NB4 (cell line): ENCODE data around the gene TTC31.

ENCODE experiments used
- DNase-seq: peaks from one replicate; pipeline ENCODE4 v3.0.0; 2010; ENCODE audit warnings: low read depth
- H3K4me3 ChIP-seq: one replicate; pipeline ENCODE4 v1.5.1; 2011; ENCODE audit warnings: mild to moderate bottlenecking, low read depth, low read length, moderate library complexity
- MYC ChIP-seq: IDR thresholded peaks from 2 replicates; pipeline ENCODE4 v1.6.1; 2011; ENCODE audit warnings: low read depth, low read length
- POLR2A ChIP-seq: IDR thresholded peaks from 2 replicates; pipeline ENCODE4 v1.6.1; 2011; ENCODE audit warnings: mild to moderate bottlenecking; ENCODE audit not compliant: insufficient read length; ENCODE audit errors: extremely low read depth
- TF ChIP-seq, protein P1 (sequence below): IDR thresholded peaks from 2 replicates; pipeline ENCODE4 v1.6.1; 2011; ENCODE audit warnings: low read depth, low read length
- TF ChIP-seq, protein P2 (sequence below): IDR thresholded peaks from one replicate; pipeline ENCODE4 v1.5.1; 2012; ENCODE audit warnings: low read depth, low read length

The TTC31 gene

DNA sequence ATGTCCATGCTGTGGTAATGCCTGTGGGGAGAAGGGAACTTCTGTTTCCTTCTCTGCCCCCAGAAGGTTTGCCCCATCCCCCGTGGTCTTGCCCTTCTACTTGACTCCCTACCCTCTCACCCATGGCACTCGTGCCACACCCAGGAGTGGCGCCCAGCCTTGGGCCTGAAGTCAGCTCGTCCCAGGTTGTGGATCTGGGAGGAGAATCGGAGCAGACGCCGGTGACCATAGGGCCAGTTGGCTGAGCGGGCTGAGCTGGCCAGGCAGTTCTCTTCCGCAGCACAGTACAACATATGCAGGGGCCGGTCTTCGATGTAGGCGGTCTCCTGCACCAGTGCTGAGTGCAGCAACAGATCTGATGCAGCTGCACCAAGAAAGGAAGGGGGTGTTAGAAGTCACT lies 51.5 kb downstream of the TTC31 start:
- no peak overlapping the region for H3K4me3 ChIP-seq
- TF ChIP-seq, protein P1, sequence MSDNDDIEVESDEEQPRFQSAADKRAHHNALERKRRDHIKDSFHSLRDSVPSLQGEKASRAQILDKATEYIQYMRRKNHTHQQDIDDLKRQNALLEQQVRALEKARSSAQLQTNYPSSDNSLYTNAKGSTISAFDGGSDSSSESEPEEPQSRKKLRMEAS, result no peak
- TF ChIP-seq POLR2A (no peak), MYC (no peak)
- TF ChIP-seq, protein P2, sequence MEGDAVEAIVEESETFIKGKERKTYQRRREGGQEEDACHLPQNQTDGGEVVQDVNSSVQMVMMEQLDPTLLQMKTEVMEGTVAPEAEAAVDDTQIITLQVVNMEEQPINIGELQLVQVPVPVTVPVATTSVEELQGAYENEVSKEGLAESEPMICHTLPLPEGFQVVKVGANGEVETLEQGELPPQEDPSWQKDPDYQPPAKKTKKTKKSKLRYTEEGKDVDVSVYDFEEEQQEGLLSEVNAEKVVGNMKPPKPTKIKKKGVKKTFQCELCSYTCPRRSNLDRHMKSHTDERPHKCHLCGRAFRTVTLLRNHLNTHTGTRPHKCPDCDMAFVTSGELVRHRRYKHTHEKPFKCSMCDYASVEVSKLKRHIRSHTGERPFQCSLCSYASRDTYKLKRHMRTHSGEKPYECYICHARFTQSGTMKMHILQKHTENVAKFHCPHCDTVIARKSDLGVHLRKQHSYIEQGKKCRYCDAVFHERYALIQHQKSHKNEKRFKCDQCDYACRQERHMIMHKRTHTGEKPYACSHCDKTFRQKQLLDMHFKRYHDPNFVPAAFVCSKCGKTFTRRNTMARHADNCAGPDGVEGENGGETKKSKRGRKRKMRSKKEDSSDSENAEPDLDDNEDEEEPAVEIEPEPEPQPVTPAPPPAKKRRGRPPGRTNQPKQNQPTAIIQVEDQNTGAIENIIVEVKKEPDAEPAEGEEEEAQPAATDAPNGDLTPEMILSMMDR, result no peak
- DNase-seq, result no peak

DNA sequence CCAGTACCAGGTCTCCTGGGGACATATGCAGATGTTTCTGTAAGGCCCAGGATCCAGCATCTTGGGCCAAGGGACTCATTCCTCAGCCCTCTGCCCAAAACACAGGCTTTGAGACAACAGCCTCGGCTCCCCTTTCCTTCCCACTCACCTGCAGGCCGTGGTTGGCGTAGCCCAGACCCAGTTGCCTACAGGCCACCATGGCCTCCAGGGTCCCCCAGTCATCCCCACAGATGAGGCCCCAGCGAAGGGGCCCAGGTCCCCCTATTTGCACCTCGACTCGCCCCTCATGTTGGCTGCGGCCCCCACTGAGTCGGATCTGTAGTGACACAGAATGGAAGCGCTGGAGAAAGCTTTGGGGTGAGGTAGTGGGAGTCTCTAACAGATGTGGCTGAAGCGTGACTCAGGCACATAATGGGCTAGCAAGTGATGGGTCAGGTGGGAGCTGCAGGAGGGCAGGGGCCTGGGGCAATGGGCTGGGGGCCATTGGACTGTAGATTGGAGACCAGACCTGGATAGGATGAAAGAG lies 52.6 kb downstream of the TTC31 start:
- no peak for DNase-seq
- H3K4me3 ChIP-seq, result no peak overlapping the region
- TF ChIP-seq POLR2A (no peak), MYC (no peak)
- TF ChIP-seq, protein P2, result no peak
- TF ChIP-seq, protein P1, result no peak

DNA sequence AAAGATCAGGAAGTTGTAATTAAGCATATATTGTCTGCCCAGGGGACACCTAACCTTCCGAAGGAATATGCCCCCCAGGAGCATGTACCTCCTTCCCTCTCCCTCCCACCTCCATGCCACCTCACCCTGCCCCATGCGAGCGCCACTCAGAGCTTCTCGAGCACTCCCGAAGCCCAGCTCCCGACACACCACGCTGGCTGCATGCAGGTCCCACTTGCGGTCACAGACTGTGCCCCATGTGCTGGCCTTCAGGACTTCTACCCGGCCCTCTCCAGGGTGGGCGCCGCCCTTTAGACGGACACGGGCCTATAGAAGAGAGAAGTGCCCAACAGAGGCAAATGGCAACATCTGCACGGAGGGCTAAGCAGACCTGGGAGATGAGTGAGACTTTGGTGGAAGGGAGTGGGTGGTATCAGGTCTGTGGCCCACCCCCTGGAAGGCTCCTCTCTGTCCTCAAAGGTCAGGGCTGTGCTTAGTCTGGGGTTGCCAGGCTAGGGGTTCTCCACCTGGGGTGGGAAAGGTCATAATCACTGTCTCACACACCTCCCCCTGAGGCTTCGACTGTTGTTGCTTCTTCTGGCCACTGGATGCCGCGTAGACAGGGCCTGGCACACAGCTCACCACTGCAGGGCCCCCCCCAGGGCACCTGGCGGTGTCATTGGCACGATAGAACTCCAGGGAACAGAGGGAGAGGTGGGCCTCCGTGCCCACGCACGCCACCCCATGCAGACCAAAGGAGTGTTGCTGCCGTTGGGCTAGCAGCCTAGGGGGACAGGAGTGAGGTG lies 53.5 kb downstream of the TTC31 start:
- no peak for TF ChIP-seq MYC
- TF ChIP-seq, protein P1, result no peak
- TF ChIP-seq, protein P2, result no peak
- TF ChIP-seq POLR2A, result no peak
- no peak for DNase-seq
- H3K4me3 ChIP-seq, result no peak overlapping the region

DNA sequence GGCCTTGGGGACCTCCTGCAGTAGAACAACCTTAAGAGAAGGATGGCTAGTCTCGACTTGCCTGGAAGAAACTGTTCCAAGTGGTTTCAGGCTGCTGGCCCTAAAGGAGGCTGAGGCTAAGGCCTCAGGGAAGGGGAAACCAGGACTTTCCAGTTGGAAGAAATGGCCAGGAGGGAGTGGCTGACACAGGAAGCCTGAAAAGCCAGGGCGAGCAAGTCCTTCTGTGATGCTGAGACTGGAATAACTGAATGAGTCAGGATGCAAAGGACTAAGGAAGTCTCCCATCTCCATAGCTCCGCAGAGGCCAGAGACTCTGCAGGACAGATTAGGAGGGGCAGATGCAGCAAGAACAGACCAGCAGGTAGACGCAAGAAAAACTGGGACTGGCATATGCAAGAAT lies 54.3 kb downstream of the TTC31 start:
- no peak for DNase-seq
- TF ChIP-seq, protein P2, result no peak
- TF ChIP-seq MYC, result no peak
- no peak for TF ChIP-seq POLR2A
- TF ChIP-seq, protein P1, result no peak

DNA sequence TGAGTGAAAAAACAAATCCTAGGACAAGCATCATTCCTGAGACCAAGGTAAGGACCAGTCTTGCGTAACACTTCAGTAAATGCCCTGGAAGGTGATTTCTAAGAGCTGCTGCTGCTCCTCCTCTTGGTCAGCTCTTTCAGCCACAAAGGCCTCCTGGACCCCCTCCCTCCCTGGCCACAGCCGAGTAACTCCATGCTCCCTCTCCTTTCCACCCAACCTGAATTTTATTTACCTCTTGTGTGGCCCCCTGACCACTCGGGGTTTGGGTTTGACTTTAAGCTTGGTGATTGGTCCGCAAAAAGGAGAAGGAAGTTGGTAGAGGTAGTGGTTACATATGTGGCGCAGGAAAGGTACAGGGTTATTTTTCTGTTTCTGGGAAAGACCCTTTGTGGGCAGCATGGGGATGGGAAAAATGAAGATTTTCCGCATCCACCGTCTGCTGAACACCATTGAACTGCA lies 56.0 kb downstream of the TTC31 start:
- TF ChIP-seq POLR2A, result no peak
- TF ChIP-seq, protein P1, result no peak
- DNase-seq, result peak; percentile 47
- no peak overlapping the region for H3K4me3 ChIP-seq

More for the DNA sequence above, 54.3 kb downstream of the TTC31 start:
- no peak overlapping the region for H3K4me3 ChIP-seq

DNA sequence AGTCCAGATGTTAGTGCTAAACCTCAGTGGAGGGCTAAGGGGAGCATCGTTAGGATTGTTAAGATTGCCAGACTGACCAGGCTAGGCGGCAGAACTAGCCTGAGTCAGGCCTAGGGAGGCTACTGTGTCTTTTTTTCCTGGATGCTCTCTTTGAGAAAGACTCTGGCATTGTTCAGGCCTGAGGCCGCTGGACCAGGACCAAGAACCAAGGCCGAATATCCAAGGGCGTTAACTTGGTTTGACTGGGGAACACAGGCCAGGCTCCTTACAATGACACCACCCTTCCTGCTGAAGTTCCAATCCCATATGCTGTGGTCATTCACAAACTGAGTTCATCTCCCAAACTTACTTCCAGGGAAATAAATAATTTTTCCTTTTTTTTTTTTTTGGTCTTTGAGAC lies 57.4 kb downstream of the TTC31 start:
- DNase-seq, result no peak
- no peak overlapping the region for H3K4me3 ChIP-seq
- TF ChIP-seq MYC (no peak), POLR2A (no peak)
- TF ChIP-seq, protein P1, result no peak
- TF ChIP-seq, protein P2, result no peak
